Brain microvascular endothelial cell (primary cell): ENCODE data around the gene FAM181B.
"Not testable (repeated sequence)": the region's sequence is repeated elsewhere in the genome, so short reads cannot be mapped to it uniquely, and the experiment has no call there.

Experiments
- DNase-seq: peaks from one replicate; pipeline ENCODE4 v3.0.0-alpha.2; 2020
- H3K27ac ChIP-seq: fragments of 250-450 bp; sonication (Bioruptor Pico); 2 replicates; pipeline ENCODE4 v1.5.1; 2020; ENCODE audit warnings: mild to moderate bottlenecking, moderate library complexity
- H3K27me3 ChIP-seq: fragments of 250-450 bp; sonication (Bioruptor Pico); replicated peaks from 2 replicates; pipeline ENCODE4 v1.5.1; 2020; ENCODE audit warnings: mild to moderate bottlenecking
- H3K36me3 ChIP-seq: fragments of 250-450 bp; sonication (Bioruptor Pico); replicated peaks from 2 replicates; pipeline ENCODE4 v1.5.1; 2020; ENCODE audit warnings: mild to moderate bottlenecking
- H3K4me3 ChIP-seq: 2 replicates; pipeline ENCODE4 v1.5.1; 2011; ENCODE audit warnings: low read depth, mild to moderate bottlenecking, control low read depth, low read length, moderate library complexity
- in situ Hi-C: cut with HindIII; loops from 2 replicates; pipeline ENCODE4 v1.10.0; 2017; ENCODE audit warnings: low sequenced_read_pairs, low pct_ligation_motif_present
- TF ChIP-seq, protein P1 (sequence below): IDR thresholded peaks from 2 replicates; pipeline ENCODE4 v1.5.1; 2011; ENCODE audit warnings: low read depth, mild to moderate bottlenecking, moderate library complexity, low read length, control low read depth, inconsistent platforms; ENCODE audit errors: missing control alignments

FAM181B gene

GRCh38 chr11:82692981-82693380 lies 40.7 kb downstream of the FAM181B start:
- TF ChIP-seq, protein P1, sequence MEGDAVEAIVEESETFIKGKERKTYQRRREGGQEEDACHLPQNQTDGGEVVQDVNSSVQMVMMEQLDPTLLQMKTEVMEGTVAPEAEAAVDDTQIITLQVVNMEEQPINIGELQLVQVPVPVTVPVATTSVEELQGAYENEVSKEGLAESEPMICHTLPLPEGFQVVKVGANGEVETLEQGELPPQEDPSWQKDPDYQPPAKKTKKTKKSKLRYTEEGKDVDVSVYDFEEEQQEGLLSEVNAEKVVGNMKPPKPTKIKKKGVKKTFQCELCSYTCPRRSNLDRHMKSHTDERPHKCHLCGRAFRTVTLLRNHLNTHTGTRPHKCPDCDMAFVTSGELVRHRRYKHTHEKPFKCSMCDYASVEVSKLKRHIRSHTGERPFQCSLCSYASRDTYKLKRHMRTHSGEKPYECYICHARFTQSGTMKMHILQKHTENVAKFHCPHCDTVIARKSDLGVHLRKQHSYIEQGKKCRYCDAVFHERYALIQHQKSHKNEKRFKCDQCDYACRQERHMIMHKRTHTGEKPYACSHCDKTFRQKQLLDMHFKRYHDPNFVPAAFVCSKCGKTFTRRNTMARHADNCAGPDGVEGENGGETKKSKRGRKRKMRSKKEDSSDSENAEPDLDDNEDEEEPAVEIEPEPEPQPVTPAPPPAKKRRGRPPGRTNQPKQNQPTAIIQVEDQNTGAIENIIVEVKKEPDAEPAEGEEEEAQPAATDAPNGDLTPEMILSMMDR: no peak
- no peak for DNase-seq
- no peak overlapping the region for H3K4me3 ChIP-seq
- no peaks in the 10 kb centered on the region for H3K36me3 ChIP-seq
- no peaks in the 10 kb centered on the region for H3K27me3 ChIP-seq
- in situ Hi-C loops: no loop called here
- no peak overlapping the region for H3K27ac ChIP-seq

DNA sequence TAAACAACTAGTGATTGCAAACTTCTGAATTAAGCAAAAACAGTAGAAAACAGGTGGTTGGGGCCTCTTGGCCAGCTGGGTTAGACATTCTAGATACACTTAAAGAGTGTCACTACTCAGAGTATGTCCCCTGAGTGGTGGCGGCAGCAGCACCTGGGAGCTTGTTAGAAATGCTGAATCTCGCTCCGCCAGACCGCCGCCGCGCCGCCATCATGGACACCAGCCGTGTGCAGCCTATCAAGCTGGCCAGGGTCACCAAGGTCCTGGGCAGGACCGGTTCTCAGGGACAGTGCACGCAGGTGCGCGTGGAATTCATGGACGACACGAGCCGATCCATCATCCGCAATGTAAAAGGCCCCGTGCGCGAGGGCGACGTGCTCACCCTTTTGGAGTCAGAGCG lies 44.3 kb downstream of the FAM181B start:
- peak overlapping the region; percentile 39 for H3K4me3 ChIP-seq
- DNase-seq, H3K27me3 ChIP-seq, in situ Hi-C loops, H3K27ac ChIP-seq, H3K36me3 ChIP-seq: not testable (repeated sequence)

GRCh38 chr11:82686211-82686610 lies 47.5 kb downstream of the FAM181B start:
- in situ Hi-C loops: no loop called here
- no peak overlapping the region for H3K4me3 ChIP-seq
- H3K36me3 ChIP-seq: no peaks in the 10 kb centered on the region
- no peak for DNase-seq
- TF ChIP-seq, protein P1: no peak
- H3K27me3 ChIP-seq: no peaks in the 10 kb centered on the region
- H3K27ac ChIP-seq: no peak overlapping the region

DNA sequence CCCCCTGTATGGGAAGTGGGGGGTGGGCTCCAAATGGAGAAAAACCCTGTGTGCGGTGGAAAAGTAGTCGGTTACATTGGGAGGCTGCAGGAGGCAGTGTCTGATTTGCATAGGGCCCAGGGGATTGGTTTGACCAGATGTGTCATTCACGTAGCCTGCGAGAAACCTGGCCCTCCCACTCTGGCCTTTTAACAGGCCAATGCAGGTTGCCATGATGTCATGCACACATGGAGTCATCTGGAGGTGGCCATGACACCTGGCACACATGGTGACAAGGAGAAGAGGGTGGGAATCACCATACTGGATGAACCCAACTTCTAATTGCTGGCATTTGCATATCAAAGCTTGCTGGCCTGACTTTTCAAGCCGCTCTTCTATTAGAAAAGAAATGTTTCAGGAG lies 50.6 kb downstream of the FAM181B start:
- no peak overlapping the region for H3K27ac ChIP-seq
- TF ChIP-seq, protein P1: no peak
- in situ Hi-C loops: no loop called here

GRCh38 chr11:82682003-82682751 lies 51.5 kb downstream of the FAM181B start:
- H3K4me3 ChIP-seq: no peak overlapping the region
- peak; percentile 49 for DNase-seq
- TF ChIP-seq, protein P1: peak; percentile 61
- H3K36me3 ChIP-seq: no peaks in the 10 kb centered on the region
- no peaks in the 10 kb centered on the region for H3K27me3 ChIP-seq
- no peak overlapping the region for H3K27ac ChIP-seq
- in situ Hi-C loops: no loop called here

More for the DNA sequence above, 50.6 kb downstream of the FAM181B start:
- DNase-seq: no peak
- H3K27me3 ChIP-seq: no peaks in the 10 kb centered on the region
- no peaks in the 10 kb centered on the region for H3K36me3 ChIP-seq
- H3K4me3 ChIP-seq: no peak overlapping the region

GRCh38 chr11:82680252-82680651 lies 53.4 kb downstream of the FAM181B start:
- TF ChIP-seq, protein P1: no peak
- in situ Hi-C loops: no loop called here

More at GRCh38 chr11:82680252-82680651, 53.4 kb downstream of the FAM181B start:
- DNase-seq: no peak
- H3K27ac ChIP-seq: no peak overlapping the region
- H3K4me3 ChIP-seq: no peak overlapping the region
- no peaks in the 10 kb centered on the region for H3K27me3 ChIP-seq
- no peaks in the 10 kb centered on the region for H3K36me3 ChIP-seq
